Measurements from ENCODE around the gene HOXD10.

GRCh38 chr2:176147210-176147799 is 30.7 kb downstream of the HOXD10 start:
- TF ChIP-seq, protein P1, sequence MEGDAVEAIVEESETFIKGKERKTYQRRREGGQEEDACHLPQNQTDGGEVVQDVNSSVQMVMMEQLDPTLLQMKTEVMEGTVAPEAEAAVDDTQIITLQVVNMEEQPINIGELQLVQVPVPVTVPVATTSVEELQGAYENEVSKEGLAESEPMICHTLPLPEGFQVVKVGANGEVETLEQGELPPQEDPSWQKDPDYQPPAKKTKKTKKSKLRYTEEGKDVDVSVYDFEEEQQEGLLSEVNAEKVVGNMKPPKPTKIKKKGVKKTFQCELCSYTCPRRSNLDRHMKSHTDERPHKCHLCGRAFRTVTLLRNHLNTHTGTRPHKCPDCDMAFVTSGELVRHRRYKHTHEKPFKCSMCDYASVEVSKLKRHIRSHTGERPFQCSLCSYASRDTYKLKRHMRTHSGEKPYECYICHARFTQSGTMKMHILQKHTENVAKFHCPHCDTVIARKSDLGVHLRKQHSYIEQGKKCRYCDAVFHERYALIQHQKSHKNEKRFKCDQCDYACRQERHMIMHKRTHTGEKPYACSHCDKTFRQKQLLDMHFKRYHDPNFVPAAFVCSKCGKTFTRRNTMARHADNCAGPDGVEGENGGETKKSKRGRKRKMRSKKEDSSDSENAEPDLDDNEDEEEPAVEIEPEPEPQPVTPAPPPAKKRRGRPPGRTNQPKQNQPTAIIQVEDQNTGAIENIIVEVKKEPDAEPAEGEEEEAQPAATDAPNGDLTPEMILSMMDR (IDR thresholded peaks at IDR 0.05): no peak
- TF ChIP-seq POLR2AphosphoS5 (IDR thresholded peaks at IDR 0.05): no peak
- no peak for TF ChIP-seq POLR2A (IDR thresholded peaks at IDR 0.05)
